ENCODE data around the gene GPD2.

GPD2 gene

GRCh38 chr2:156423674-156424282 lies 12.4 kb upstream of the GPD2 start:
- Histone ChIP-seq H3F3A (ENCODE audit: insufficient read depth, low read length) (no peaks in the 10 kb centered on the region), H3K79me2 (ENCODE audit: low read length) (no peaks in the 10 kb centered on the region), H2AFZ (ENCODE audit: low read length) (no peak overlapping the region), H3K9me2 (replicated peaks; ENCODE audit: insufficient read depth, low read length) (no peaks in the 10 kb centered on the region), H4K20me1 (ENCODE audit: insufficient read depth, low read length) (no peaks in the 10 kb centered on the region), H3K27ac (ENCODE audit: low read length) (no peak overlapping the region), H3K4me3 (ENCODE audit: low read length) (no peak overlapping the region), H3K36me3 (replicated peaks; ENCODE audit: insufficient read depth, low read length) (no peaks in the 10 kb centered on the region), H3K27me3 (replicated peaks; ENCODE audit: insufficient read depth, low read length) (no peaks in the 10 kb centered on the region), H3K9ac (ENCODE audit: low read length) (no peak overlapping the region), H3K4me2 (ENCODE audit: low read depth, low read length) (no peak overlapping the region), H3K9me3 (replicated peaks; ENCODE audit: insufficient read depth, low read length) (no peaks in the 10 kb centered on the region), H3K4me1 (ENCODE audit: low read length) (no peaks in the 10 kb centered on the region)
- TF ChIP-seq EZH2 (optimal IDR thresholded peaks at IDR 0.05; ENCODE audit: low read depth, low read length) (no peak), EZH2phosphoT487 (IDR thresholded peaks at IDR 0.05; ENCODE audit: low read length) (no peak)
- DNase-seq: no peak

- H3K4me1 ChIP-seq (ENCODE audit: low read length): peaks cover 14% of the 10 kb centered on the region
- H3F3A ChIP-seq (ENCODE audit: insufficient read depth, low read length): no peaks in the 10 kb centered on the region
- H3K4me2 ChIP-seq (ENCODE audit: low read depth, low read length): no peak overlapping the region
- no peak overlapping the region for H2AFZ ChIP-seq (ENCODE audit: low read length)
- no peak overlapping the region for H3K9ac ChIP-seq (ENCODE audit: low read length)
- no peak overlapping the region for H3K4me3 ChIP-seq (ENCODE audit: low read length)
- H3K9me2 ChIP-seq (replicated peaks; ENCODE audit: insufficient read depth, low read length): no peaks in the 10 kb centered on the region
- H3K27me3 ChIP-seq (replicated peaks; ENCODE audit: insufficient read depth, low read length): no peaks in the 10 kb centered on the region
- no peak overlapping the region for H3K27ac ChIP-seq (ENCODE audit: low read length)
- H3K79me2 ChIP-seq (ENCODE audit: low read length): no peaks in the 10 kb centered on the region
- no peaks in the 10 kb centered on the region for H3K36me3 ChIP-seq (replicated peaks; ENCODE audit: insufficient read depth, low read length)
- no peak for DNase-seq
- no peaks in the 10 kb centered on the region for H3K9me3 ChIP-seq (replicated peaks; ENCODE audit: insufficient read depth, low read length)
- no peaks in the 10 kb centered on the region for H4K20me1 ChIP-seq (ENCODE audit: insufficient read depth, low read length)
- TF ChIP-seq EZH2 (optimal IDR thresholded peaks at IDR 0.05; ENCODE audit: low read depth, low read length) (no peak), CTCF (IDR thresholded peaks at IDR 0.05; ENCODE audit: low read length) (no peak), EZH2phosphoT487 (IDR thresholded peaks at IDR 0.05; ENCODE audit: low read length) (no peak)
Observed at GRCh38 chr2:156427074-156427473, 9.1 kb upstream of the GPD2 start.

- H3K9me3 ChIP-seq (replicated peaks; ENCODE audit: insufficient read depth, low read length): no peaks in the 10 kb centered on the region
- H4K20me1 ChIP-seq (ENCODE audit: insufficient read depth, low read length): no peaks in the 10 kb centered on the region
- H3K9ac ChIP-seq (ENCODE audit: low read length): no peak overlapping the region
- no peak overlapping the region for H2AFZ ChIP-seq (ENCODE audit: low read length)
- H3K4me1 ChIP-seq (ENCODE audit: low read length): peaks cover 14% of the 10 kb centered on the region
- H3K4me3 ChIP-seq (ENCODE audit: low read length): no peak overlapping the region
- no peaks in the 10 kb centered on the region for H3F3A ChIP-seq (ENCODE audit: insufficient read depth, low read length)
- H3K27me3 ChIP-seq (replicated peaks; ENCODE audit: insufficient read depth, low read length): no peaks in the 10 kb centered on the region
- DNase-seq: no peak
- no peaks in the 10 kb centered on the region for H3K36me3 ChIP-seq (replicated peaks; ENCODE audit: insufficient read depth, low read length)
- TF ChIP-seq EZH2phosphoT487 (IDR thresholded peaks at IDR 0.05; ENCODE audit: low read length): no peak
- no peaks in the 10 kb centered on the region for H3K79me2 ChIP-seq (ENCODE audit: low read length)
- no peak overlapping the region for H3K4me2 ChIP-seq (ENCODE audit: low read depth, low read length)
- no peaks in the 10 kb centered on the region for H3K9me2 ChIP-seq (replicated peaks; ENCODE audit: insufficient read depth, low read length)
- no peak overlapping the region for H3K27ac ChIP-seq (ENCODE audit: low read length)
Observed at GRCh38 chr2:156429211-156429610, 7.0 kb upstream of the GPD2 start.

- Histone ChIP-seq H3K27me3 (replicated peaks; ENCODE audit: insufficient read depth, low read length) (no peaks in the 10 kb centered on the region), H3K9me3 (replicated peaks; ENCODE audit: insufficient read depth, low read length) (no peaks in the 10 kb centered on the region), H3K9me2 (replicated peaks; ENCODE audit: insufficient read depth, low read length) (no peaks in the 10 kb centered on the region), H3K36me3 (replicated peaks; ENCODE audit: insufficient read depth, low read length) (no peaks in the 10 kb centered on the region), H2AFZ (ENCODE audit: low read length) (no peak overlapping the region), H4K20me1 (ENCODE audit: insufficient read depth, low read length) (no peaks in the 10 kb centered on the region), H3K9ac (ENCODE audit: low read length) (no peak overlapping the region), H3K4me2 (ENCODE audit: low read depth, low read length) (peak overlapping the region; percentile 28), H3K79me2 (ENCODE audit: low read length) (no peaks in the 10 kb centered on the region), H3K27ac (ENCODE audit: low read length) (no peak overlapping the region), H3K4me1 (ENCODE audit: low read length) (peaks cover 14% of the 10 kb centered on the region), H3K4me3 (ENCODE audit: low read length) (no peak overlapping the region), H3F3A (ENCODE audit: insufficient read depth, low read length) (peaks cover 9% of the 10 kb centered on the region; the same call in 1 of the 2 replicates)
- no peak for DNase-seq
- TF ChIP-seq CTCF (IDR thresholded peaks at IDR 0.05; ENCODE audit: low read length): no peak
- TF ChIP-seq EZH2 (optimal IDR thresholded peaks at IDR 0.05; ENCODE audit: low read depth, low read length): no peak
- TF ChIP-seq EZH2phosphoT487 (IDR thresholded peaks at IDR 0.05; ENCODE audit: low read length): no peak
Observed at GRCh38 chr2:156430236-156430979, 5.8 kb upstream of the GPD2 start.

Measured in MM.1S (cell line).